GM12878 (cell line): Measurements from ENCODE around the gene UBL4B. TPM values are rescaled to one million over a fixed set of nuclear protein-coding genes. Genes with fewer than 3 reads are reported as not detected.

Experiments
- ATAC-seq: fragments of 200-7000 bp; cut with Tn5 transposase; 3 replicates; pipeline ENCODE4 v1.9.1; 2020; ENCODE audit warnings: mild to moderate bottlenecking, moderate library complexity
- BruUV-seq: library from RNA; stranded (reverse); fragments of 400-500 nt; replicated peaks from 2 replicates; lab custom pipeline; 2021; lab: Mats Ljungman, UMichigan
- CTCF ChIA-PET: fragments of 300-600 bp; sonication (Branson Sonifier 250); formaldehyde crosslinking; extraction: SDS; loops from one replicate; lab custom pipeline; 2021; ENCODE audit warnings: inconsistent platforms; lab: Yijun Ruan, JAX
- POLR2A ChIA-PET: fragments of 350-600 bp; formaldehyde crosslinking; extraction: SDS; loops from one replicate; lab custom pipeline; 2021; ENCODE audit warnings: inconsistent platforms; lab: Charles Lee
- RAD21 ChIA-PET: fragments of 300-600 bp; sonication (Branson Sonifier 250); formaldehyde crosslinking; loops from one replicate; lab custom pipeline; 2023; ENCODE audit warnings: antibody characterized with exemption; ENCODE audit not compliant: unreplicated experiment; lab: Charles Lee
- SMC1A ChIA-PET: fragments of 300-600 bp; sonication (Branson Sonifier 250); formaldehyde crosslinking; loops from one replicate; lab custom pipeline; 2023; ENCODE audit not compliant: unreplicated experiment, uncharacterized antibody; lab: Charles Lee
- DNase-seq: peaks from one replicate; pipeline ENCODE4 v3.0.0-alpha.2; 2011; ENCODE audit warnings: low read depth, low spot score
- FAIRE-seq: peaks from 3 replicates; lab custom pipeline; 2011; peaks lifted over from hg19 to GRCh38; lab: Jason Lieb, UNC
- H2AFZ ChIP-seq: 2 replicates; pipeline ENCODE4 v1.6.0; 2011; ENCODE audit warnings: low read depth, low read length, control low read depth; ENCODE audit not compliant: control insufficient read depth
- H3K27ac ChIP-seq: 2 replicates; pipeline ENCODE4 v1.5.1; 2011; ENCODE audit warnings: control low read depth; ENCODE audit not compliant: control insufficient read depth, insufficient read depth
- H3K27me3 ChIP-seq, 2 experiments: replicated peaks in 1 of 2; 2 replicates each; pipeline versions ENCODE4 v1.6.0 to v1.6.1; 2011; ENCODE audit warnings: low read length in 1 of 2; ENCODE audit not compliant: control insufficient read depth in 2 of 2, insufficient read depth in 2 of 2
- H3K36me3 ChIP-seq, 2 experiments: 2 replicates each; pipeline ENCODE4 v1.5.1; 2011; ENCODE audit warnings: low read length in 1 of 2; ENCODE audit not compliant: control insufficient read depth in 2 of 2, insufficient read depth in 2 of 2
- H3K4me1 ChIP-seq: 2 replicates; pipeline ENCODE4 v1.6.1; 2011; ENCODE audit warnings: mild to moderate bottlenecking, low read length, moderate library complexity, mixed read lengths; ENCODE audit not compliant: control insufficient read depth, insufficient read depth
- H3K4me2 ChIP-seq: 2 replicates; pipeline ENCODE4 v1.6.0; 2011; ENCODE audit warnings: control low read depth; ENCODE audit not compliant: control insufficient read depth, insufficient read depth
- H3K4me3 ChIP-seq: fragments of 200-600 bp; sonication (generic); 2 replicates; pipeline ENCODE4 v1.5.1; 2016
- H3K79me2 ChIP-seq: 2 replicates; pipeline ENCODE4 v1.6.0; 2011; ENCODE audit warnings: low read length; ENCODE audit not compliant: control insufficient read depth, insufficient read depth
- H3K9ac ChIP-seq: 2 replicates; pipeline ENCODE4 v1.8.0; 2011; ENCODE audit warnings: low read length, control low read depth, mixed read lengths; ENCODE audit not compliant: control insufficient read depth, insufficient read depth
- H3K9me3 ChIP-seq: replicated peaks from 3 replicates; pipeline ENCODE4 v1.5.1; 2011; ENCODE audit warnings: mild to moderate bottlenecking, low read length; ENCODE audit not compliant: control insufficient read depth, insufficient read depth
- H4K20me1 ChIP-seq: 2 replicates; pipeline ENCODE4 v1.6.0; 2011; ENCODE audit not compliant: control insufficient read depth, insufficient read depth
- EZH2 ChIP-seq: IDR thresholded peaks from 2 replicates; pipeline ENCODE4 v1.6.1; 2012; ENCODE audit warnings: low read depth, mild to moderate bottlenecking, control low read depth, inconsistent platforms, low read length, borderline replicate concordance; ENCODE audit not compliant: control insufficient read depth
- HDAC6 ChIP-seq: fragments of 200-600 bp; sonication (generic); IDR thresholded peaks from one replicate; pipeline ENCODE4 v1.8.0; 2017; ENCODE audit warnings: antibody characterized with exemption; ENCODE audit not compliant: unreplicated experiment
- NKRF ChIP-seq: fragments of 450-650 bp; conservative IDR thresholded peaks from 2 replicates; pipeline ENCODE4 v1.6.1; 2017; ENCODE audit warnings: mild to moderate bottlenecking, moderate library complexity
- SUZ12 ChIP-seq: fragments of 200-600 bp; sonication (generic); IDR thresholded peaks from one replicate; pipeline ENCODE4 v1.6.1; 2018; ENCODE audit warnings: antibody characterized with exemption, mild to moderate bottlenecking; ENCODE audit not compliant: unreplicated experiment
- USF1 ChIP-seq: IDR thresholded peaks from 2 replicates; pipeline ENCODE4 v1.6.1; 2011; ENCODE audit warnings: borderline replicate concordance, low read depth, mild to moderate bottlenecking, moderate library complexity, mixed read lengths, low read length; ENCODE audit not compliant: insufficient read depth; ENCODE audit errors: extremely low read length
- ZSCAN29 ChIP-seq: fragments of 450-650 bp; IDR thresholded peaks from 2 replicates; pipeline ENCODE4 v1.6.1; 2017; ENCODE audit warnings: mild to moderate bottlenecking, moderate library complexity
- WGBS: methylation state at CpG from one replicate; pipeline ENCODE4 v1.1.6; 2016; ENCODE audit warnings: low lambda C conversion rate; ENCODE audit not compliant: insufficient replicate concordance, insufficient coverage; ENCODE audit errors: missing lambda C conversion rate; 5-methylcytosine and 5-hydroxymethylcytosine counted together
- in situ Hi-C: fragments of 300-500 bp; cut with MboI; formaldehyde crosslinking; loops from 9 replicates; pipeline ENCODE4 v1.14.3; 2018; ENCODE audit warnings: mixed read lengths
- intact Hi-C: fragments of 100-400 bp; cut with micrococcal nuclease; formaldehyde crosslinking; loops from one replicate; pipeline ENCODE4 v1.14.2; 2022; ENCODE audit not compliant: unreplicated experiment
- polyA plus RNA-seq, 11 experiments: library from polyadenylated mRNA; depleted of rRNA in 4 of 11; unstranded in 6 of 11; stranded (reverse) in 5 of 11; fragments of >200 nt; fragmentation: Nextera tagmentation in 4 of 11; fragmentation: Illumina TruSeq in 1 of 11; extraction: Ambion mirVana in 4 of 11; extraction: Trizol in 1 of 11; gene quantifications; 1 replicate in 1 of 11; 2 replicates in 10 of 11; pipeline versions ENCODE4 v1.2.1 to v1.2.3, GENCODE V29; 2011 to 2016; ENCODE audit warnings: inconsistent platforms in 2 of 11, missing spikeins in 2 of 11, low read depth in 1 of 11
- total RNA-seq, 4 experiments: library from RNA; depleted of rRNA in 3 of 4; stranded (reverse); fragments of >200 nt in 3 of 4; fragmentation: Illumina TruSeq in 1 of 4; extraction: Trizol in 1 of 4; gene quantifications; 2 replicates each; pipeline versions ENCODE4 v1.2.1 to v1.2.3, GENCODE V29; 2013 to 2021

UBL4B gene
- total and polyA plus RNA-seq, 10 of the 15 experiments (the other 5 are each of a cell fraction or from before 2014, with no cell fraction given), result 0.06 to 0.15 TPM; not detected in 8

- ATAC-seq, result peak; percentile 21; the same call in 1 of the 3 replicates
- DNase-seq, result no peak
- Histone ChIP-seq H3K79me2 (no peaks in the 10 kb centered on the region), H2AFZ (no peak overlapping the region), H3K36me3 (no peaks in the 10 kb centered on the region), H3K4me1 (no peaks in the 10 kb centered on the region), H3K27me3 (peaks cover 28 to 36% of the 10 kb centered on the region in 2 experiments), H3K9ac (no peak overlapping the region), H3K4me2 (peak overlapping the region; percentile 59; the same call in 1 of the 2 replicates), H3K9me3 (no peaks in the 10 kb centered on the region), H3K27ac (no peak overlapping the region), H3K4me3 (no peak overlapping the region), H4K20me1 (peaks cover 7% of the 10 kb centered on the region)
- no peak for FAIRE-seq
- TF ChIP-seq HDAC6 (peak; percentile 65), SUZ12 (peak; percentile 87), ZSCAN29 (no peak)
- intact Hi-C loops (no loop called here), in situ Hi-C loops (no loop called here)
- ChIA-PET CTCF (no interaction called here), POLR2A (no interaction called here), RAD21 (no interaction called here), SMC1A (no interaction called here)
- WGBS, result 45% methylated on average over 66 of the region's 68 CpGs
- BruUV-seq, result no TSS peak
Observed at GRCh38 chr1:110067893-110068645, 44.2 kb upstream of the UBL4B start.

- Histone ChIP-seq H3K4me3 (no peak overlapping the region), H3K4me1 (no peaks in the 10 kb centered on the region), H3K27ac (no peak overlapping the region), H3K27me3 (peaks cover 28 to 36% of the 10 kb centered on the region in 2 experiments), H4K20me1 (peaks cover 4% of the 10 kb centered on the region), H3K79me2 (no peaks in the 10 kb centered on the region), H3K36me3 (no peaks in the 10 kb centered on the region), H3K4me2 (peak overlapping the region; percentile 59; the same call in 1 of the 2 replicates), H2AFZ (no peak overlapping the region), H3K9ac (no peak overlapping the region), H3K9me3 (no peaks in the 10 kb centered on the region)
- POLR2A ChIA-PET, result no interaction called here
- CTCF ChIA-PET, result interaction anchor here (0.8 kb wide), 1 partner anchor 40 kb away, joined by 3 read pairs; no protein-coding TSS in a partner anchor
- SMC1A ChIA-PET, result no interaction called here
- in situ Hi-C loops (no loop called here), intact Hi-C loops (no loop called here)
- RAD21 ChIA-PET, result no interaction called here
- DNase-seq (no peak), ATAC-seq (peak; percentile 47), FAIRE-seq (no peak)
- 27% methylated on average over 67 of the region's 68 CpGs for WGBS
- no TSS peak for BruUV-seq
- TF ChIP-seq NKRF (no peak), USF1 (no peak), EZH2 (peak; percentile 99; the same call in 1 of the 2 replicates)
Observed at GRCh38 chr1:110068646-110069403, 43.4 kb upstream of the UBL4B start.
